ENCODE measurements around the gene ZNF845.

DNA sequence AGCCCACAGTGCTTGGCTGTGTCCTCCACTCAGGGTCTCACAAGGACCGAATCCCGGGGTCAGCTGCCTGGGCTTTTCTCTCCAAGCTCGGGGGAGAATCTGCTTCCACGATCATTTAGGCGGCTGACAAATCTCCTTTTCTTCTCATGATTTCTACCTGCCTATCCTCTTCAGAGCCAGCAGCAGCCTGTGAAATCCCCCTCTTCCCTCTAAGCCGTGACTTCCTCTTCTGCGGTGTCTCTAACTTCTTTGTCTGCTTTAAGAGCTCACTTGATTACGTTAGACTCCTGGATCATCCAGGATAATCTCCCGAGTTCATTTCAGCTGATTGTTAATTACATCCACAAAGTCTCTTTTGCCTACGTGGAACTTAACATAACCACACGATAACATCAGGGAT is 22.5 kb upstream of the ZNF845 start:
- TF ChIP-seq, protein P1, sequence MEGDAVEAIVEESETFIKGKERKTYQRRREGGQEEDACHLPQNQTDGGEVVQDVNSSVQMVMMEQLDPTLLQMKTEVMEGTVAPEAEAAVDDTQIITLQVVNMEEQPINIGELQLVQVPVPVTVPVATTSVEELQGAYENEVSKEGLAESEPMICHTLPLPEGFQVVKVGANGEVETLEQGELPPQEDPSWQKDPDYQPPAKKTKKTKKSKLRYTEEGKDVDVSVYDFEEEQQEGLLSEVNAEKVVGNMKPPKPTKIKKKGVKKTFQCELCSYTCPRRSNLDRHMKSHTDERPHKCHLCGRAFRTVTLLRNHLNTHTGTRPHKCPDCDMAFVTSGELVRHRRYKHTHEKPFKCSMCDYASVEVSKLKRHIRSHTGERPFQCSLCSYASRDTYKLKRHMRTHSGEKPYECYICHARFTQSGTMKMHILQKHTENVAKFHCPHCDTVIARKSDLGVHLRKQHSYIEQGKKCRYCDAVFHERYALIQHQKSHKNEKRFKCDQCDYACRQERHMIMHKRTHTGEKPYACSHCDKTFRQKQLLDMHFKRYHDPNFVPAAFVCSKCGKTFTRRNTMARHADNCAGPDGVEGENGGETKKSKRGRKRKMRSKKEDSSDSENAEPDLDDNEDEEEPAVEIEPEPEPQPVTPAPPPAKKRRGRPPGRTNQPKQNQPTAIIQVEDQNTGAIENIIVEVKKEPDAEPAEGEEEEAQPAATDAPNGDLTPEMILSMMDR (IDR thresholded peaks at IDR 0.05; ENCODE audit: low read depth, low read length, poor library complexity, severe bottlenecking) = no peak
- TF ChIP-seq EZH2phosphoT487 (IDR thresholded peaks at IDR 0.05; ENCODE audit: borderline replicate concordance, low read length) = no peak

Data from DOHH2 (cell line).